HepG2 (cell line): ENCODE measurements around the gene FASTKD1. TPM values are rescaled to one million over a fixed set of nuclear protein-coding genes. Genes with fewer than 3 reads are reported as not detected.

Experiments
- ATAC-seq: fragments of 200-7000 bp; cut with Tn5 transposase; 3 replicates; pipeline ENCODE4 v1.9.1; 2020; ENCODE audit warnings: mild to moderate bottlenecking, moderate library complexity
- BruUV-seq: library from RNA; stranded (reverse); fragments of 400-500 nt; replicated peaks from 2 replicates; lab custom pipeline; 2021; lab: Mats Ljungman, UMichigan
- CTCF ChIA-PET: fragments of 300-600 bp; formaldehyde crosslinking; extraction: SDS; loops from one replicate; lab custom pipeline; 2021; ENCODE audit warnings: low total read pairs, inconsistent platforms, low intra/inter-chr PET ratio; lab: Yijun Ruan, JAX
- POLR2A ChIA-PET: fragments of 350-600 bp; sonication (Branson Sonifier 250); formaldehyde crosslinking; loops from one replicate; lab custom pipeline; 2020; ENCODE audit warnings: antibody characterized with exemption, inconsistent platforms; lab: Yijun Ruan, JAX
- DNase-seq: peaks from one replicate; pipeline ENCODE4 v3.0.0-alpha.2; 2015; ENCODE audit warnings: low spot score
- FAIRE-seq: peaks from 3 replicates; lab custom pipeline; 2011; peaks lifted over from hg19 to GRCh38; lab: Jason Lieb, UNC
- H2AFZ ChIP-seq: one replicate; pipeline ENCODE4 v1.6.1; 2011; ENCODE audit warnings: low read length, inconsistent platforms
- H3K27ac ChIP-seq: fragments of 300-600 bp; 3 replicates; pipeline ENCODE4 v1.8.0; 2011; ENCODE audit warnings: mixed run types, mild to moderate bottlenecking, mixed read lengths, low read length, inconsistent platforms; ENCODE audit not compliant: insufficient read depth; ENCODE audit errors: extremely low read length
- H3K27me3 ChIP-seq, 2 experiments: fragments of 200-600 bp in 1 of 2; 2 replicates in 1 of 2; 3 replicates in 1 of 2; pipeline versions ENCODE4 v1.6.0 to v1.8.0; 2011; ENCODE audit warnings: low read length in 2 of 2, mild to moderate bottlenecking in 2 of 2, moderate library complexity in 2 of 2, inconsistent platforms in 1 of 2; ENCODE audit not compliant: insufficient read depth in 2 of 2, control insufficient read depth in 1 of 2
- H3K36me3 ChIP-seq, 2 experiments: fragments of 200-600 bp in 1 of 2; replicated peaks in 1 of 2; 2 replicates in 1 of 2; 3 replicates in 1 of 2; pipeline versions ENCODE4 v1.5.1 to v1.8.0; 2011; ENCODE audit warnings: low read length in 2 of 2, inconsistent platforms in 1 of 2; ENCODE audit not compliant: insufficient read depth in 2 of 2, control insufficient read depth in 1 of 2
- H3K4me1 ChIP-seq: 2 replicates; pipeline ENCODE4 v1.5.1; 2012; ENCODE audit warnings: low read length, inconsistent platforms; ENCODE audit not compliant: insufficient read depth
- H3K4me2 ChIP-seq: 2 replicates; pipeline ENCODE4 v1.6.0; 2011; ENCODE audit warnings: low read depth, low read length, inconsistent platforms
- H3K4me3 ChIP-seq, 3 experiments: fragments of 200-600 bp in 1 of 3; sonication (generic), shearing (Covaris generic) in 1 of 3; replicated peaks in 1 of 3; 2 replicates each; pipeline ENCODE4 v1.5.1; 2011 to 2016; ENCODE audit warnings: low read length in 3 of 3, inconsistent platforms in 2 of 3, low read depth in 2 of 3, mild to moderate bottlenecking in 2 of 3, control low read depth in 1 of 3, mixed read lengths in 1 of 3; ENCODE audit not compliant: insufficient read depth in 1 of 3
- H3K79me2 ChIP-seq: one replicate; pipeline ENCODE4 v1.6.1; 2011; ENCODE audit warnings: low read length, inconsistent platforms; ENCODE audit not compliant: insufficient read depth
- H3K9ac ChIP-seq: 2 replicates; pipeline ENCODE4 v1.6.0; 2011; ENCODE audit warnings: mild to moderate bottlenecking, low read depth, low read length, inconsistent platforms; ENCODE audit not compliant: insufficient read depth
- H3K9me3 ChIP-seq: 2 replicates; pipeline ENCODE4 v1.5.1; 2012; ENCODE audit warnings: mild to moderate bottlenecking, low read length
- H4K20me1 ChIP-seq: 2 replicates; pipeline ENCODE4 v1.6.0; 2011; ENCODE audit warnings: inconsistent platforms, mild to moderate bottlenecking, low read length, moderate library complexity; ENCODE audit not compliant: insufficient read depth
- HNRNPK ChIP-seq: fragments of 200-400 bp; formaldehyde crosslinking; IDR thresholded peaks from 2 replicates; pipeline ENCODE4 v1.6.1; 2018; ENCODE audit warnings: low read length, low read depth, moderate library complexity, mild to moderate bottlenecking; ENCODE audit not compliant: poor library complexity, severe bottlenecking
- HOXA9 ChIP-seq: sonication (generic); formaldehyde crosslinking; IDR thresholded peaks from 2 replicates; pipeline ENCODE4 v1.8.1; 2022; ENCODE audit warnings: missing genetic modification reagents, mild to moderate bottlenecking, moderate library complexity, borderline replicate concordance
- SMAD3 ChIP-seq: sonication (generic); formaldehyde crosslinking; IDR thresholded peaks from 2 replicates; pipeline ENCODE4 v1.4.0; 2020; ENCODE audit warnings: missing genetic modification reagents
- in situ Hi-C: cut with HindIII; loops from 2 replicates; pipeline ENCODE4 v1.10.0; 2017; ENCODE audit warnings: low pct_unique_long_range_greater_than_20kb; ENCODE audit not compliant: extremely low pct_ligation_motif_present
- intact Hi-C: fragments of 100-400 bp; cut with micrococcal nuclease; formaldehyde crosslinking; loops from one replicate; pipeline ENCODE4 v1.10.0; 2022; ENCODE audit not compliant: unreplicated experiment
- polyA plus RNA-seq, 8 experiments: library from polyadenylated mRNA; depleted of rRNA in 3 of 8; stranded (reverse) in 7 of 8; unstranded in 1 of 8; fragments of >200 nt; fragmentation: Illumina TruSeq in 4 of 8; extraction: Trizol in 4 of 8; gene quantifications; 2 replicates each; pipeline versions ENCODE4 v1.2.1 to v1.2.3, GENCODE V29; 2011 to 2016; ENCODE audit warnings: low read depth in 4 of 8, missing spikeins in 1 of 8, mixed read lengths in 1 of 8; ENCODE audit not compliant: insufficient read depth in 1 of 8
- total RNA-seq, 5 experiments: library from RNA; depleted of rRNA; stranded (reverse); fragments of >200 nt; fragmentation: Illumina TruSeq; extraction: Trizol; gene quantifications; 2 replicates each; pipeline ENCODE4 v1.2.3, GENCODE V29; 2016; ENCODE audit warnings: low read depth in 1 of 5

The FASTKD1 gene
- total and polyA plus RNA-seq, 2 of the 13 experiments (the other 11 are each of a cell fraction or from before 2014, with no cell fraction given) = 35.0 to 38.0 TPM

- no peak overlapping the region for H3K9ac ChIP-seq
- ATAC-seq (no peak), DNase-seq (no peak), FAIRE-seq (no peak)
- H2AFZ ChIP-seq = no peak overlapping the region
- H3K27me3 ChIP-seq = no peaks in the 10 kb centered on the region
- H3K9me3 ChIP-seq = no peaks in the 10 kb centered on the region
- no TSS peak for BruUV-seq
- no peak overlapping the region for H3K4me3 ChIP-seq
- peaks cover 24% of the 10 kb centered on the region for H3K4me1 ChIP-seq
- no peak overlapping the region for H3K4me2 ChIP-seq
- intact Hi-C loops (no loop called here), in situ Hi-C loops (no loop called here)
- TF ChIP-seq HOXA9 (no peak), HNRNPK (peak; percentile 97)
- no peak overlapping the region for H3K27ac ChIP-seq
- ChIA-PET POLR2A (no interaction called here), CTCF (no interaction called here)
- no peaks in the 10 kb centered on the region for H4K20me1 ChIP-seq
- no peaks in the 10 kb centered on the region; a peak in 2 of 5 replicates for H3K36me3 ChIP-seq
- H3K79me2 ChIP-seq = no peaks in the 10 kb centered on the region
Observed at GRCh38 chr2:169491378-169491777, 82.3 kb downstream of the FASTKD1 start.

- ATAC-seq (no peak), FAIRE-seq (no peak), DNase-seq (no peak)
- in situ Hi-C loops = no loop called here
- H3K27me3 ChIP-seq = no peaks in the 10 kb centered on the region
- TF ChIP-seq SMAD3 (CRISPR knock-in tag) = no peak
- intact Hi-C loops = no loop called here
- H3K4me1 ChIP-seq = peaks cover 30% of the 10 kb centered on the region
- H4K20me1 ChIP-seq = no peaks in the 10 kb centered on the region
- H3K36me3 ChIP-seq = no peaks in the 10 kb centered on the region; a peak in 1 of 5 replicates
- ChIA-PET POLR2A (no interaction called here), CTCF (no interaction called here)
- no peaks in the 10 kb centered on the region for H3K9me3 ChIP-seq
- no peak overlapping the region for H3K27ac ChIP-seq
- H3K79me2 ChIP-seq = no peaks in the 10 kb centered on the region
- no TSS peak for BruUV-seq
- H3K4me2 ChIP-seq = no peak overlapping the region
- H3K9ac ChIP-seq = no peak overlapping the region
- no peak overlapping the region for H3K4me3 ChIP-seq
- H2AFZ ChIP-seq = no peak overlapping the region
Observed at GRCh38 chr2:169490834-169491233, 82.8 kb downstream of the FASTKD1 start.
